ENCODE data around the gene SLAIN2. TPM values are rescaled to one million over a fixed set of nuclear protein-coding genes. Genes with fewer than 3 reads are reported as not detected.
A peak's percentile ranks its signal among the peaks of the same experiment; 100 is the strongest.

The SLAIN2 gene
- total and polyA plus RNA-seq, 2 of the 4 experiments (the other 2 are of a cell fraction): 23.3 to 53.0 TPM

- no peaks in the 10 kb centered on the region for H3K4me1 ChIP-seq (ENCODE audit: control insufficient read depth, insufficient read depth, low read length)
- no peak overlapping the region for H3K14ac ChIP-seq (replicated peaks; ENCODE audit: low read depth, low read length)
- no peak for DNase-seq
- no peak overlapping the region for H3K9ac ChIP-seq (ENCODE audit: low read depth, low read length)
- H3K27me3 ChIP-seq (ENCODE audit: control insufficient read depth, insufficient read depth, low read length): no peaks in the 10 kb centered on the region
- H3K23ac ChIP-seq (ENCODE audit: low read depth, low read length): no peak overlapping the region
- no peak overlapping the region for H2AK5ac ChIP-seq (ENCODE audit: low read depth, low read length)
- no peak overlapping the region for H3K27ac ChIP-seq (ENCODE audit: insufficient read depth, low read length)
- H3K56ac ChIP-seq (ENCODE audit: extremely low read depth, insufficient read depth, low read length): no peak overlapping the region
- H3K4me2 ChIP-seq (ENCODE audit: low read depth, low read length): no peak overlapping the region
- TF ChIP-seq RFX5 (IDR thresholded peaks at IDR 0.05; ENCODE audit: low read depth, low read length) (no peak), RAD21 (IDR thresholded peaks at IDR 0.05; ENCODE audit: low read length) (no peak), POLR2A (IDR thresholded peaks at IDR 0.05; ENCODE audit: low read depth, low read length) (no peak), MAFK (IDR thresholded peaks at IDR 0.05; ENCODE audit: low read depth, low read length) (peak; percentile 35), FOS (IDR thresholded peaks at IDR 0.05; ENCODE audit: low read depth, low read length) (no peak), RCOR1 (IDR thresholded peaks at IDR 0.05; ENCODE audit: insufficient replicate concordance, low read length) (no peak)
- no peak overlapping the region for H2AK9ac ChIP-seq (replicated peaks; ENCODE audit: low read depth, low read length, poor library complexity)
- no peak overlapping the region for H2BK120ac ChIP-seq (ENCODE audit: low read depth, low read length)
- H3K36me3 ChIP-seq (ENCODE audit: control insufficient read depth, insufficient read depth, low read length): no peaks in the 10 kb centered on the region
- H3K9me3 ChIP-seq (ENCODE audit: control insufficient read depth, insufficient read depth, low read length): no peaks in the 10 kb centered on the region
- BruUV-seq (replicated peaks): no TSS peak
- H3K18ac ChIP-seq (ENCODE audit: low read depth, low read length): no peak overlapping the region
- H3K4ac ChIP-seq (ENCODE audit: low read depth, low read length): no peak overlapping the region
- H2BK5ac ChIP-seq (ENCODE audit: low read depth, low read length, poor library complexity, severe bottlenecking): no peak overlapping the region
- peaks cover 19% of the 10 kb centered on the region; the same call in 1 of the 2 replicates for H4K20me1 ChIP-seq (ENCODE audit: insufficient read depth, low read length)
- in situ Hi-C loops (cut with MboI; ENCODE audit: low sequenced_read_pairs): loop anchor here (25.0 kb wide), 1 partner anchor 506 kb away; no protein-coding TSS in a partner anchor
- dilution Hi-C loops (cut with HindIII; ENCODE audit: low sequenced_read_pairs, unreplicated experiment): no loop called here
- no peak overlapping the region for H2AFZ ChIP-seq (replicated peaks; ENCODE audit: low read length, poor library complexity)
- H2BK20ac ChIP-seq (ENCODE audit: low read depth, low read length): no peak overlapping the region
- no peak overlapping the region for H3K4me3 ChIP-seq (ENCODE audit: insufficient read depth, low read depth, low read length)
- intact Hi-C loops (cut with micrococcal nuclease): no loop called here
- CTCF ChIA-PET: interaction anchor here (0.8 kb wide), 1 partner anchor 12 kb away, joined by 3 read pairs; no protein-coding TSS in a partner anchor
- H3K79me1 ChIP-seq (ENCODE audit: low read depth in 1 of 2, low read length in 2 of 2): peaks cover 6 to 51% of the 10 kb centered on the region in 2 experiments; a peak in 2 of 4 replicates
- no peak overlapping the region for H4K8ac ChIP-seq (ENCODE audit: low read depth in 2 of 2, low read length in 2 of 2)
- ATAC-seq (ENCODE audit: low read depth): no peak
- POLR2A ChIA-PET (ENCODE audit: unreplicated experiment): no interaction called here
- no peak overlapping the region for H4K91ac ChIP-seq (ENCODE audit: insufficient read depth, low read depth, low read length)
- no peaks in the 10 kb centered on the region for H3K9me1 ChIP-seq (ENCODE audit: insufficient read depth, low read length)
- H4K5ac ChIP-seq (ENCODE audit: low read depth, low read length): no peak overlapping the region
- H2BK15ac ChIP-seq (ENCODE audit: low read depth, low read length): no peak overlapping the region
Observed at GRCh38 chr4:48368389-48368788, 27.1 kb downstream of the SLAIN2 start.
